Prostate gland (tissue), 2 donors: ENCODE data around the gene GPX1. TPM values are rescaled to one million over a fixed set of nuclear protein-coding genes. Genes with fewer than 3 reads are reported as not detected.
"Not testable (repeated sequence)": the region's sequence is repeated elsewhere in the genome, so short reads cannot be mapped to it uniquely, and the experiment has no call there.

Source experiments
- DNase-seq: peaks from one replicate; pipeline ENCODE4 v3.0.0-alpha.2; 2019; ENCODE audit warnings: low spot score
- H3K27ac ChIP-seq, 2 donors: fragments of 200-600 bp; sonication (generic); 2 replicates each; pipeline ENCODE4 v1.5.1; 2017 to 2019
- H3K27me3 ChIP-seq: fragments of 200-600 bp; sonication (generic); replicated peaks from 2 replicates; pipeline ENCODE4 v1.5.1; 2019; ENCODE audit not compliant: insufficient read depth
- H3K36me3 ChIP-seq, 2 donors: fragments of 200-600 bp; sonication (generic); 1 replicate in 1 of 2; 2 replicates in 1 of 2; pipeline versions ENCODE4 v1.5.1 to v1.8.1; 2017 to 2019
- H3K4me1 ChIP-seq: fragments of 200-600 bp; sonication (generic); replicated peaks from 2 replicates; pipeline ENCODE4 v1.5.1; 2019
- H3K4me3 ChIP-seq, 2 donors: fragments of 200-600 bp; sonication (generic); 2 replicates each; pipeline ENCODE4 v1.5.1; 2017 to 2019
- H3K9me3 ChIP-seq: fragments of 200-600 bp; sonication (generic); 2 replicates; pipeline ENCODE4 v1.5.1; 2017
- POLR2A ChIP-seq: fragments of 450-650 bp; IDR thresholded peaks from one replicate; pipeline ENCODE4 v1.6.1; 2016; ENCODE audit warnings: antibody characterized with exemption, mild to moderate bottlenecking
- POLR2AphosphoS5 ChIP-seq: sonication (generic); formaldehyde crosslinking; IDR thresholded peaks from one replicate; pipeline ENCODE4 v1.6.1; 2017; ENCODE audit warnings: antibody characterized with exemption
- WGBS: methylation state at CpG from one replicate; pipeline ENCODE4 v1.1.5; 2018; 5-methylcytosine and 5-hydroxymethylcytosine counted together
- intact Hi-C: fragments of 100-400 bp; cut with DNase I; formaldehyde crosslinking; loops from one replicate; pipeline ENCODE4 v1.14.2; 2022
- total RNA-seq, 2 donors: library from RNA; depleted of rRNA; stranded (reverse); fragments of >200 nt; gene quantifications; one replicate each; pipeline ENCODE4 v1.1.0, GENCODE V29; 2016
- TF ChIP-seq, protein P1 (sequence below), 4 experiments: fragments of 200-600 bp in 2 of 4; fragments of 450-650 bp in 2 of 4; sonication (generic) in 2 of 4; IDR thresholded peaks; 1 replicate in 3 of 4; 2 replicates in 1 of 4; pipeline ENCODE4 v1.5.1; 2016 to 2019; ENCODE audit warnings: antibody characterized with exemption in 4 of 4, mild to moderate bottlenecking in 2 of 4, moderate library complexity in 2 of 4

The GPX1 gene
- total RNA-seq, 2 donors from 2014 or later, result 250 to 279 TPM

DNA sequence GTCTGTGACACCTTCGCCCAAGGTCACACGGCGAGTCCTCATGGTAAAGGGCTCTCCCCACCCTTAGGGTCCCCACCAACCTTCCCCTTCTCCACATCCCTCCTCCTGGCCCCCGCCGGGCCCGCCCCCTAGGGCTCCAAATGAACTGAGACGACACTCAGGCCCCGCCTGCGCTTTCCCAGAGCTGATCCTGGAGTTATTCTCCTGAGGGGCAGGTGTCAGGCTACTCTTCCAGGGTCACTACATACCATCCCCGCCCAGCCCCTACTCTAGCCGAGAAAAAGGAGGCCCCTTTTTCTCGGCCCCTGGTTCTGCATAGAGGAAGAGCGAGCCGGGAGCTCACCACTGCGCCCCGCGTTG, 18.6 kb downstream of the GPX1 start:
- Histone ChIP-seq H3K27me3 (no peaks in the 10 kb centered on the region), H3K36me3 (peaks cover 0 to 6% of the 10 kb centered on the region in 2 donors), H3K4me1 (peaks cover 2% of the 10 kb centered on the region), H3K4me3 (peak overlapping the region; percentile 70 to 73), H3K9me3 (no peaks in the 10 kb centered on the region), H3K27ac (peak overlapping the region; percentile 83 to 94)
- TF ChIP-seq POLR2A (no peak), POLR2AphosphoS5 (no peak)
- TF ChIP-seq, protein P1, sequence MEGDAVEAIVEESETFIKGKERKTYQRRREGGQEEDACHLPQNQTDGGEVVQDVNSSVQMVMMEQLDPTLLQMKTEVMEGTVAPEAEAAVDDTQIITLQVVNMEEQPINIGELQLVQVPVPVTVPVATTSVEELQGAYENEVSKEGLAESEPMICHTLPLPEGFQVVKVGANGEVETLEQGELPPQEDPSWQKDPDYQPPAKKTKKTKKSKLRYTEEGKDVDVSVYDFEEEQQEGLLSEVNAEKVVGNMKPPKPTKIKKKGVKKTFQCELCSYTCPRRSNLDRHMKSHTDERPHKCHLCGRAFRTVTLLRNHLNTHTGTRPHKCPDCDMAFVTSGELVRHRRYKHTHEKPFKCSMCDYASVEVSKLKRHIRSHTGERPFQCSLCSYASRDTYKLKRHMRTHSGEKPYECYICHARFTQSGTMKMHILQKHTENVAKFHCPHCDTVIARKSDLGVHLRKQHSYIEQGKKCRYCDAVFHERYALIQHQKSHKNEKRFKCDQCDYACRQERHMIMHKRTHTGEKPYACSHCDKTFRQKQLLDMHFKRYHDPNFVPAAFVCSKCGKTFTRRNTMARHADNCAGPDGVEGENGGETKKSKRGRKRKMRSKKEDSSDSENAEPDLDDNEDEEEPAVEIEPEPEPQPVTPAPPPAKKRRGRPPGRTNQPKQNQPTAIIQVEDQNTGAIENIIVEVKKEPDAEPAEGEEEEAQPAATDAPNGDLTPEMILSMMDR (IDR thresholded peaks at IDR 0.05), result no peak
- intact Hi-C loops, result no loop called here
- DNase-seq, result no peak
- WGBS, result under 1% methylated on average over 17 of the region's 17 CpGs

DNA sequence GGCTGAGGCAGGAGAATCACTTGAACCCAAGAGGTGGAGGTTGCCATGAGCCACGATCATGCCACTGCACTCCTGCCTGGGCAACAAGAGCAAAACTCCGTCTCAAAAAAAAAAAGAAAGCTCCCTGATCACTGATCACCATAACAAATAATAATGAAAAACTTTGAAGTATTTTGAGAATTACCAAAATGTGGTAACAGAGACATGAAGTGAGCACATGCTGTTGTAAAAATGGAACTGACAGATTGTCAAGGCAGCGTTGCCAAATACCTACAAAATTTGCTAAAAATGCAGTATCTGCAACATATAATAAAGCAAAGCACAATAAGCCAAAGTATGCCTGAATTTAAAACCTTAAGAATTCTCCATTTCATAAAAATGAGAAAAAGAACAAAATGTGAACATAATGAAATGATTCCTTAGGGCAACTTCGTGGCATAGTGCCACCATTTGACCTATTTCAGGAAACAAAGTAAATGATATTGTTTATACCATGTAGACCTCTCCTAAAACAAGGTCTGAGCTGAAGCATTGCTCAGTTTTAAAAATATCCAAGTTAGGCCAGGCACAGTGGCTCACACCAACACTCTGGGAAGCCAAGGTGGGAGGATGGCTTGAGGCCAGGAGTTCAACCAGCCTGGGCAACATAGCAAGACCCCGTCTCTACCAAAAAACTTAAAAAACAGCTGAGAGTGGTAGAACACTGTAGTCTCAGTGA, 24.1 kb downstream of the GPX1 start:
- no peaks in the 10 kb centered on the region for H3K27me3 ChIP-seq
- H3K27ac ChIP-seq, result no peak overlapping the region
- no peaks in the 10 kb centered on the region for H3K9me3 ChIP-seq
- H3K4me3 ChIP-seq, result no peak overlapping the region
- H3K36me3 ChIP-seq, result peaks cover 0 to 7% of the 10 kb centered on the region in 2 donors
- intact Hi-C loops, result no loop called here
- DNase-seq, result no peak
- TF ChIP-seq, protein P1 (IDR thresholded peaks at IDR 0.05), result no peak
- TF ChIP-seq POLR2AphosphoS5 (no peak), POLR2A (no peak)
- peaks cover 2% of the 10 kb centered on the region for H3K4me1 ChIP-seq
- WGBS, result 89% methylated on average over 5 of the region's 5 CpGs

DNA sequence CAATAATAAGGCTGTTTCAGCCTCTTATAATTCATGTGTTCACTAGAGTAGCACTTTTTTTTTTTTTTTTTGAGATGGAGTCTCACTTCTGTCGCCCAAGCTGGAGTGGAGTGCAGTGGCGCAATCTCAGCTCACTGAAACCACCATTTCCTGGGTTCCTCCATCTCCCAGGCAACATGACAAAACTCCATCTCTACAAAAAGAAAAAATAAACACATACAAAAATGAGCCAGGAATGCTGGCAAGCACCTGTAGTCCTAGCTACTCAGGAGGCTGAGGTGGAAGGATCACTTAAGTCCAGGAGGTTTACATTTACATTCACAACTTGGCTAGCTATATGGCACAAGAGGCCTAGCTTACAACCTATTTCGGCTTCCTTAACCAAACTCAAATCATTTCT, 25.1 kb downstream of the GPX1 start:
- TF ChIP-seq POLR2A (no peak), POLR2AphosphoS5 (no peak)
- TF ChIP-seq, protein P1 (IDR thresholded peaks at IDR 0.05), result no peak
- no peak for DNase-seq
- H3K36me3 ChIP-seq, result peaks cover 0 to 7% of the 10 kb centered on the region in 2 donors
- intact Hi-C loops, result no loop called here
- H3K4me1 ChIP-seq, result no peaks in the 10 kb centered on the region
- H3K27ac ChIP-seq, result no peak overlapping the region
- no peaks in the 10 kb centered on the region for H3K27me3 ChIP-seq
- WGBS, result 85% methylated on average over 3 of the region's 3 CpGs
- H3K4me3 ChIP-seq, result no peak overlapping the region
- no peaks in the 10 kb centered on the region for H3K9me3 ChIP-seq

DNA sequence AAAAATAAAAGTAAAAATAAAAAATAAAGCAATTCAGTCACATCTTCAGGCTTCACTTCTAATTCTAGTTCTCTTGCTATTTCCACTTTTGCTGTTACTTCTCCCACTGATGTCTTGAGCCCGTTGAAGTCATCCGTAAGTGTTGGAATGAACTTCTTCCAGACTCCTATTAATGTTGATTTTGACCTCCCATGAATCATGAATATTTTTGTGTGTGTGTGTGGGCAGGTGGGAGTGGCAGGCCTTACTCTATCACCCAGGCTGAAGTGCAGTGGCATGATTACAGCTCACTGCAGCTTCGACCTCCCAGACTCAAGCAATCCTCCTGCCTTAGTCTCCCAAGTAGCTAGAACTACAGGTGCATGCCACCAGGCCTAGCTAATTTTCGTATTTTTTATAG, 29.0 kb downstream of the GPX1 start:
- Histone ChIP-seq H3K36me3 (peaks cover 6 to 28% of the 10 kb centered on the region in 2 donors), H3K4me3 (no peak overlapping the region), H3K9me3 (no peaks in the 10 kb centered on the region), H3K27me3 (no peaks in the 10 kb centered on the region), H3K27ac (no peak overlapping the region), H3K4me1 (no peaks in the 10 kb centered on the region)
- TF ChIP-seq, protein P1 (IDR thresholded peaks at IDR 0.05), result no peak
- no peak for TF ChIP-seq POLR2A
- no peak for TF ChIP-seq POLR2AphosphoS5
- no peak for DNase-seq
- WGBS, result 88% methylated on average over 4 of the region's 4 CpGs
- intact Hi-C loops, result no loop called here

DNA sequence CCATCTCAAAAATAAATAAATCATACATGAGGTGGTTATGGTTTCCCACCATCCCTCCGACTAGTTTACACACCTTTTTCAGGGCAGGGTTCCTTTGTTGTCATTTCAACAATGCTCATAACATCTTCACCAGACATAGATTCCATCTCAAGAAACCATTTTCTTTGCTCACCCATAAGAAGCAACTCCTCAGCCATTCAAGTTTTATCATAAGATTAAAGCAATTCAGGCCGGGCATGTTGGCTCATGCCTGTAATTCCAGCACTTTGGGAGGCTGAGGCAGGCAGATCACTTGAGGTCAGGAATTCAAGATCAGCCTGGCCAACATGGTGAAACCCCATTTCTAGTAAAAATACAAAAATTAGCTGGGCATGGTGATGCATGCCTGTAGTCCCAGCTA, 29.8 kb downstream of the GPX1 start:
- peaks cover 10 to 33% of the 10 kb centered on the region in 2 donors for H3K36me3 ChIP-seq
- H3K9me3 ChIP-seq, DNase-seq, H3K27me3 ChIP-seq, H3K4me1 ChIP-seq, H3K4me3 ChIP-seq, H3K27ac ChIP-seq, intact Hi-C loops: not testable (repeated sequence)
- WGBS, result 51% methylated on average over 2 of the region's 2 CpGs
